Measurements from ENCODE around the gene FOLR1. TPM values are rescaled to one million over a fixed set of nuclear protein-coding genes. Genes with fewer than 3 reads are reported as not detected.

FOLR1 gene
- total RNA-seq, 2 donors from 2014 or later, result not detected

DNA sequence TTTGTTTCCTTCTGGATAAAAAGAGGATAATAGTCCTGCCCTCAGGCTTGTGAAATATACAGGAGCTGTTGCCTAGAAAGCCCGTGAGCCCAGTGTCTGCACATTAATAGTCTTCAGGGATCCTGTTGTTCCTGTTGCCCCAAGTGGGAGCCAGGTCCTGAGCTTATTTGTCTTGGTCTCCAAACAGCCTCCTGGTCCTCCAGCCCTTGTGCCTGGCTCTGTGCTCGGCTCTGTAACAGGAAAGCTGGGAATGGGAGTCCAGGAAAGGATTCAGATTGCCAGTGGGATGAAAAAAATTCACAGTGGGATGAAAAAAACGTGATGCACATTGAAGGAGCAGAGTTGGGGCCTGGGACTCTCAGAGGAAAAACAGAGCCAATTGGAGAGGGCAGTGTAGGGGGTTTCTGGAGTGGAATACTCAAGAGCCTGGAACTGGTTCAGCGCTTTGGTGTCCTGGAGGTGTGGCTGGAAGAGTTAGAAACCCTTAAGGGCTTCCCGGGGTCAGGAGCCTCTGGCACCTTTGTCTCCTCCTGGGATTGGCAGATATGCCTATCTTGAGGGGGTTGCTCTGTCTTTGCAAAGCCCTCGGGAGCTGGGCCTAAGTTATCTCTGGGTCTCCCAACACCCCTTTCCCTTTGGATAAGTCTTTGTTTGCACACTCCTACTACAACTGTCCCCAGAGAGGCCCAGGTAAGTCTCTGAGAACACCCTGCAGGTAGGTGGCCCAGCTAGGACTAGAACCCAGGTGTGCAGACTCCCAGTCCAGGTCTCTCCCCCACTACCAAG, 30.4 kb downstream of the FOLR1 start:
- peak overlapping the region; percentile 79 for H3K27ac Mint-ChIP-seq
- no peak for ATAC-seq
- no peak for DNase-seq

GRCh38 chr11:72222907-72223614, 31.1 kb downstream of the FOLR1 start:
- ATAC-seq, result peak; percentile 84
- H3K4me1 Mint-ChIP-seq, result peaks cover 25% of the 10 kb centered on the region
- no peaks in the 10 kb centered on the region for H3K9me3 ChIP-seq (ENCODE audit: control insufficient read depth, low read length, poor library complexity, severe bottlenecking)
- DNase-seq, result peak; percentile 83 to 94 (median 93)
- peak overlapping the region; percentile 79 for H3K27ac Mint-ChIP-seq
- peak overlapping the region; percentile 99 for H3K4me3 Mint-ChIP-seq
- H3K27me3 Mint-ChIP-seq, result peaks cover 7% of the 10 kb centered on the region
- peaks cover 2% of the 10 kb centered on the region for H3K36me3 Mint-ChIP-seq (ENCODE audit: low read depth)

More for the DNA sequence above, 30.4 kb downstream of the FOLR1 start:
- peaks cover 15% of the 10 kb centered on the region for H3K27me3 Mint-ChIP-seq
- peak overlapping the region; percentile 99 for H3K4me3 Mint-ChIP-seq
- H3K9me3 ChIP-seq (ENCODE audit: control insufficient read depth, low read length, poor library complexity, severe bottlenecking), result no peaks in the 10 kb centered on the region
- peaks cover 2% of the 10 kb centered on the region for H3K36me3 Mint-ChIP-seq (ENCODE audit: low read depth)
- peaks cover 29% of the 10 kb centered on the region for H3K4me1 Mint-ChIP-seq

GRCh38 chr11:72223615-72224563, 31.9 kb downstream of the FOLR1 start:
- DNase-seq (peak; percentile 32 to 57 (median 48)), ATAC-seq (peak; percentile 56)
- H3K9me3 ChIP-seq (ENCODE audit: control insufficient read depth, low read length, poor library complexity, severe bottlenecking), result no peaks in the 10 kb centered on the region
- Mint-ChIP-seq H3K4me3 (peak overlapping the region; percentile 99), H3K4me1 (peaks cover 25% of the 10 kb centered on the region), H3K27me3 (no peaks in the 10 kb centered on the region), H3K27ac (peak overlapping the region; percentile 93), H3K36me3 (ENCODE audit: low read depth) (peaks cover 2% of the 10 kb centered on the region)

DNA sequence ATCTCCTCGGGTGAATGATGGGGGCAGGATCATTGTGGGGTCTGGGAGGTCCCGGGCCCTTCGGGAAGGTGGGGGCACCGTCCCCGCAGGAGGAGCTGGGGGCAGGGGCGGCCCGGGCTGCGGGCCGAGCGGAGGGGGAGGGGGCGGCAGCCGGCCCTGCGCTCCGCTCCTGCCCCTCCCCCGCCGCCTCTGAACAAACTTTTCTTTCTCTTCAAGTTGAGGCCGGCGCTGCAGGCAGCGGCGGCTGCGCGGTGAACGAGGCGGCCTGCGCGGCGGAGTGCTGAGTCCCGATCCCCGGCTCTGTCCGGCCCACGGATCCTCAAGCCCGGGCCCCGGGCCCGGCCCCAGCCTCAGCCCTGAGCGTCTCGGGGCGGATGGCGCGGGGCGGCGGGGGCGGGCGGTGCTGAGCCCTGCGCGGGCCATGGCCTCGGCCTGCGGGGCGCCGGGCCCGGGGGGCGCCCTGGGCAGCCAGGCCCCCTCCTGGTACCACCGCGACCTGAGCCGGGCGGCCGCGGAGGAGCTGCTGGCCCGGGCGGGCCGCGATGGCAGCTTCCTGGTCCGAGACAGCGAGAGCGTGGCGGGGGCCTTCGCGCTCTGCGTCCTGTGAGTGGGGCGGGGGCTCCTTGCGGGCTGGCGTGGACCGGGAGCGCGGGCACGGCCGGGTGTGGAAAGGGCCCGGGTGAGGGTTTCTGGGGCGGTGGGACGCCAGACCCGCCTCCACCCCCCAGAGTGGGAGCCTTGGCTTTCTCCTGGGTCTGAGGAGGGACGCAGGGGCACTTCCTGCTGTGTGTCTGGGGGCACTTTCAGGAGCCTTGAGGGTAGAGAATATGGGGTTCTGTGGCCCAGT, 32.8 kb downstream of the FOLR1 start, which contains the start of gene INPPL1:
Gene INPPL1, plus strand, starts transcription at position 204 of the 847 bp plus-strand sequence. Its CDS starts 218 bp downstream, at position 422.
- H3K27me3 Mint-ChIP-seq, result no peaks in the 10 kb centered on the region
- peak within 1 kb of the TSS; percentile 93 for H3K27ac Mint-ChIP-seq
- ATAC-seq, result no peak
- DNase-seq, result no peak
- peaks cover 2% of the 10 kb centered on the region for H3K36me3 Mint-ChIP-seq (ENCODE audit: low read depth)
- no peaks in the 10 kb centered on the region for H3K9me3 ChIP-seq (ENCODE audit: control insufficient read depth, low read length, poor library complexity, severe bottlenecking)
- peak within 1 kb of the TSS; percentile 99 for H3K4me3 Mint-ChIP-seq
- H3K4me1 Mint-ChIP-seq, result peaks cover 25% of the 10 kb centered on the region

DNA sequence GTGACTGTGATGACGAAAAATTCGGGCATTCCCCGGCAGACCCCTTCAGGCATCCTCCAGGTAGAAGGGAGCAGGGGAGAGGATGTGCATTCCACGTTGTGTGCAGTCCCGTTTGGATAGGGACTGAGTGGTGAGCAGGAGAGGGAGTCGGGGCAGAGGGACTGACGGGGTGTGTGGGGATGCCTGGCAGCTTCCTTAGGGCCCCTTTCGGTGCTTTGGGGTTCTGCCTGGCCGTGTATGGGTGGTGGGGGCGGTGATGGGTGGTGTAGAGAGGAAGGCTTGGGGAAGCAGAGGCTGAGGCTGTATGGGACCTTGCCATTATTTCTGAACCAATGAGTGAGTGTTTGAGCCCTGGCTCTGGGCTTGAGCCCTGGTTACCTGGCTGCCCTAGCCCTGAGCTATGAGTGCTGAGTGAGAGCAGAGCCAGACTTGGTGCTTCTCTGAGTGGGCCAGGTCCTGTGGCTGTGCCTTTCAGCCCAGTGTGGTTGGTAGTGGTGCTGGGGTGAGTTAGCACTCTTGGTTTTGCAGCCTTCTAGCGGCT, 33.5 kb downstream of the FOLR1 start:
- Mint-ChIP-seq H3K27me3 (no peaks in the 10 kb centered on the region), H3K36me3 (ENCODE audit: low read depth) (peaks cover 2% of the 10 kb centered on the region), H3K27ac (peak overlapping the region; percentile 91), H3K4me3 (peak overlapping the region; percentile 99), H3K4me1 (peaks cover 25% of the 10 kb centered on the region)
- peak; percentile 17 for ATAC-seq
- DNase-seq, result no peak
- no peaks in the 10 kb centered on the region for H3K9me3 ChIP-seq (ENCODE audit: control insufficient read depth, low read length, poor library complexity, severe bottlenecking)

GRCh38 chr11:72226701-72227100, 34.8 kb downstream of the FOLR1 start:
- DNase-seq (no peak), ATAC-seq (no peak)
- no peak overlapping the region for H3K4me3 Mint-ChIP-seq
- no peaks in the 10 kb centered on the region for H3K9me3 ChIP-seq (ENCODE audit: control insufficient read depth, low read length, poor library complexity, severe bottlenecking)
- H3K27me3 Mint-ChIP-seq, result no peaks in the 10 kb centered on the region
- H3K4me1 Mint-ChIP-seq, result peaks cover 25% of the 10 kb centered on the region
- peaks cover 2% of the 10 kb centered on the region for H3K36me3 Mint-ChIP-seq (ENCODE audit: low read depth)
- H3K27ac Mint-ChIP-seq, result peak overlapping the region; percentile 91

DNA sequence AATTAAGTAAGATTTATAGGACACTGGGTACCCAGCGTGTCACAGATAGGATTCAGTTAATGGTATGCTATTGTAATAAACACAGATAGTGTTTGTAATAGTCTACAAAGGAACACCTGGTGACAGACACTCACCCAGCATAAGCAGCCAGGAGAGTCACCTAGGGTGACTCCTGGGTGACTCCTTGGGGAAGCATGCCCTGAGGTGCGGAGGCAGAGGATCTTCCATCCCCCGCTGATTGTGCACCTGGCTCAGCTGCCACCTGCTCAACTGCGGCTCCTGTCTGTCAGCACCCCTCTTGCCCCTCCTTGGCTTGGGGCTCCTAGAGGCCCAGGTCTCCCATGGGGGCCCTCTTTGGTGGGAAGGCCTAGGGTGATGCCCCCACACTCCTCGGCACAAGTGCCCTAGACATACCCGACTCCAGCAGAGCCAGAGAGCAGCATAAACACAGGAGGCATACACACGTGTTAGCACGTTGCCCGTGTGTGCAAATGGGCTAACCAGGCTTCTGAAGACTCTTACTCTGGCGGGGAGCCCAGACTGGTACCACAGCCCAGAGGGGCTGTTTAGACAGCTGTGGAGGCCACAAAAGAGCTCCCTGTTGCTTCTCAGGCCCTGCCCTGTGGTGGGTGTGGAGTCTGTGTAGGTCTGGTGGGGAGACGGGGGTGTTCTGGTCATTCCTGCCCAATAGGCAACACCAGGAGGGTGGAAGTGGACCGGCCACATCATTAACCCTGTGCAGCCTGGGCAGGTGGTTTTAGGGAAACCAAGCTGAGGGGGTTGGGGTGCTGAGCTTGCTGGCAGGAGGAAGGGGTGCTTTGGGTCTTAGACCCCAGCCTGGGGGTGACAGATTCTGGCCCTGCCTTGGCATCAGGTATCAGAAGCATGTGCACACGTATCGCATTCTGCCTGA, 35.6 kb downstream of the FOLR1 start:
- no peak for DNase-seq
- Mint-ChIP-seq H3K27ac (no peak overlapping the region), H3K4me1 (peaks cover 19% of the 10 kb centered on the region), H3K4me3 (no peak overlapping the region), H3K36me3 (ENCODE audit: low read depth) (peaks cover 6% of the 10 kb centered on the region), H3K27me3 (no peaks in the 10 kb centered on the region)
- H3K9me3 ChIP-seq (ENCODE audit: control insufficient read depth, low read length, poor library complexity, severe bottlenecking), result no peaks in the 10 kb centered on the region
- no peak for ATAC-seq

- H3K9me3 ChIP-seq (ENCODE audit: control insufficient read depth, low read length, poor library complexity, severe bottlenecking), result no peaks in the 10 kb centered on the region
- Mint-ChIP-seq H3K27ac (peak overlapping the region; percentile 41), H3K27me3 (no peaks in the 10 kb centered on the region), H3K36me3 (ENCODE audit: low read depth) (peaks cover 7% of the 10 kb centered on the region), H3K4me3 (no peak overlapping the region), H3K4me1 (peaks cover 16% of the 10 kb centered on the region)
- ATAC-seq (no peak), DNase-seq (no peak)
These were observed 36.4 kb downstream of the FOLR1 start for GRCh38 chr11:72228229-72228843.

- peaks cover 7% of the 10 kb centered on the region for H3K36me3 Mint-ChIP-seq (ENCODE audit: low read depth)
- H3K27ac Mint-ChIP-seq, result peak overlapping the region; percentile 41
- H3K4me3 Mint-ChIP-seq, result no peak overlapping the region
These were observed 36.9 kb downstream of the FOLR1 start for GRCh38 chr11:72228844-72229231.

GRCh38 chr11:72229336-72229924, 37.5 kb downstream of the FOLR1 start:
- ATAC-seq (no peak), DNase-seq (no peak)
- H3K4me3 Mint-ChIP-seq, result no peak overlapping the region
- peaks cover 8% of the 10 kb centered on the region for H3K36me3 Mint-ChIP-seq (ENCODE audit: low read depth)
- peaks cover 15% of the 10 kb centered on the region for H3K4me1 Mint-ChIP-seq
- H3K9me3 ChIP-seq (ENCODE audit: control insufficient read depth, low read length, poor library complexity, severe bottlenecking), result no peaks in the 10 kb centered on the region
- H3K27ac Mint-ChIP-seq, result no peak overlapping the region
- H3K27me3 Mint-ChIP-seq, result no peaks in the 10 kb centered on the region

More at GRCh38 chr11:72228844-72229231, 36.9 kb downstream of the FOLR1 start:
- Mint-ChIP-seq H3K4me1 (peaks cover 16% of the 10 kb centered on the region), H3K27me3 (no peaks in the 10 kb centered on the region)
- ATAC-seq (no peak), DNase-seq (no peak)
- no peaks in the 10 kb centered on the region for H3K9me3 ChIP-seq (ENCODE audit: control insufficient read depth, low read length, poor library complexity, severe bottlenecking)
